Tibial nerve (tissue), 4 donors: ENCODE measurements around the gene HSPB6. TPM values are rescaled to one million over a fixed set of nuclear protein-coding genes. Genes with fewer than 3 reads are reported as not detected.

Experiments
- DNase-seq, 2 donors: peaks; one replicate each; pipeline ENCODE4 v3.0.0-alpha.2; 2019; ENCODE audit warnings: low spot score in 2 of 2
- H3K27ac ChIP-seq, 4 donors: fragments of 200-600 bp; sonication (generic) in 3 of 4; one replicate each; pipeline ENCODE4 v1.5.1; 2017 to 2019; ENCODE audit warnings: mild to moderate bottlenecking in 1 of 4
- H3K27me3 ChIP-seq, 2 donors: fragments of 200-600 bp; sonication (generic) in 1 of 2; one replicate each; pipeline versions ENCODE4 v1.5.1 to v1.6.0; 2017 to 2019
- H3K36me3 ChIP-seq, 3 donors: fragments of 200-600 bp; sonication (generic); one replicate each; pipeline ENCODE4 v1.5.1; 2018 to 2019
- H3K4me1 ChIP-seq, 4 donors: fragments of 200-600 bp; sonication (generic) in 3 of 4; one replicate each; pipeline ENCODE4 v1.5.1; 2017 to 2019
- H3K4me3 ChIP-seq, 4 donors: fragments of 200-600 bp; sonication (generic) in 3 of 4; one replicate each; pipeline ENCODE4 v1.5.1; 2017 to 2019; ENCODE audit warnings: mild to moderate bottlenecking in 1 of 4, moderate library complexity in 1 of 4
- H3K9me3 ChIP-seq, 4 donors: fragments of 200-600 bp; sonication (generic) in 3 of 4; one replicate each; pipeline ENCODE4 v1.5.1; 2017 to 2019
- CTCF ChIP-seq, 5 experiments: fragments of 200-600 bp in 3 of 5; fragments of 450-650 bp in 2 of 5; sonication (generic) in 3 of 5; IDR thresholded peaks; one replicate each; pipeline ENCODE4 v1.5.1; 2016 to 2019; ENCODE audit warnings: antibody characterized with exemption in 5 of 5, mild to moderate bottlenecking in 3 of 5, moderate library complexity in 2 of 5
- EP300 ChIP-seq, 2 donors: sonication (generic); formaldehyde crosslinking; IDR thresholded peaks; one replicate each; pipeline ENCODE4 v1.6.1; 2017; ENCODE audit warnings: antibody characterized with exemption in 2 of 2, mild to moderate bottlenecking in 1 of 2
- POLR2A ChIP-seq, 2 donors: fragments of 450-650 bp; IDR thresholded peaks; one replicate each; pipeline ENCODE4 v1.6.1; 2017; ENCODE audit warnings: antibody characterized with exemption in 2 of 2, mild to moderate bottlenecking in 2 of 2, moderate library complexity in 2 of 2
- WGBS, 2 donors: methylation state at CpG; one replicate each; pipeline ENCODE4 v1.1.5; 2018; 5-methylcytosine and 5-hydroxymethylcytosine counted together
- total RNA-seq, 4 donors: library from RNA; depleted of rRNA; stranded (reverse); fragments of >200 nt; gene quantifications; one replicate each; pipeline ENCODE4 v1.1.0, GENCODE V29; 2016

Gene HSPB6
- total RNA-seq, 4 donors from 2014 or later: 85.2 to 190 (median 124) TPM

GRCh38 chr19:35712567-35713505, 44.0 kb downstream of the HSPB6 start:
- Histone ChIP-seq H3K27ac (no peak overlapping the region), H3K27me3 (no peaks in the 10 kb centered on the region), H3K4me3 (peak overlapping the region in 1 of 4 donors; percentile 21), H3K36me3 (no peaks in the 10 kb centered on the region), H3K4me1 (peaks cover 0 to 15% (median 12%) of the 10 kb centered on the region in 4 donors), H3K9me3 (no peaks in the 10 kb centered on the region)
- DNase-seq: no peak
- TF ChIP-seq EP300 (IDR thresholded peaks at IDR 0.05) (no peak), POLR2A (IDR thresholded peaks at IDR 0.05) (no peak)
- WGBS, 2 donors: 68 to 70% methylated on average over 11 of the region's 11 CpGs

- Histone ChIP-seq H3K36me3 (no peaks in the 10 kb centered on the region), H3K27me3 (no peaks in the 10 kb centered on the region), H3K9me3 (no peaks in the 10 kb centered on the region), H3K4me3 (no peak overlapping the region), H3K27ac (no peak overlapping the region), H3K4me1 (peaks cover 0 to 13% (median 9%) of the 10 kb centered on the region in 4 donors)
- 58 to 60% methylated on average over 13 of the region's 13 CpGs for WGBS, 2 donors
- TF ChIP-seq EP300 (IDR thresholded peaks at IDR 0.05) (no peak), POLR2A (IDR thresholded peaks at IDR 0.05) (no peak), CTCF (IDR thresholded peaks at IDR 0.05) (no peak)
- no peak for DNase-seq
These were observed 45.8 kb downstream of the HSPB6 start for GRCh38 chr19:35710784-35711723.

- Histone ChIP-seq H3K36me3 (no peaks in the 10 kb centered on the region), H3K4me1 (no peaks in the 10 kb centered on the region), H3K4me3 (no peak overlapping the region), H3K9me3 (no peaks in the 10 kb centered on the region), H3K27me3 (no peaks in the 10 kb centered on the region), H3K27ac (no peak overlapping the region)
- TF ChIP-seq EP300 (IDR thresholded peaks at IDR 0.05) (no peak), CTCF (IDR thresholded peaks at IDR 0.05) (no peak), POLR2A (IDR thresholded peaks at IDR 0.05) (no peak)
- 100% methylated on average over 1 of the region's 1 CpG for WGBS, 2 donors
- no peak for DNase-seq
These were observed 48.4 kb downstream of the HSPB6 start for GRCh38 chr19:35708391-35708790.

Other genes starting within 250 kb of the HSPB6 start
- gene DMKN, start 243.4 kb downstream of the HSPB6 start, total RNA-seq: 10 to 100 TPM in 3 of 4 donors, 1 to 10 TPM in 1; 8.2 to 33.5 (median 26.5) TPM
- gene SBSN, start 228.7 kb downstream of the HSPB6 start, total RNA-seq: not detected
- not detected for gene GAPDHS, start 223.6 kb downstream of the HSPB6 start, total RNA-seq
- gene TMEM147, start 211.4 kb downstream of the HSPB6 start, total RNA-seq: 100 to 1,000 TPM in 1 of 4 donors, 10 to 100 TPM in 3; 63.8 to 103 (median 68.2) TPM
- gene ATP4A, start 193.4 kb downstream of the HSPB6 start, total RNA-seq: under 1 TPM in 1 of 4 donors, not detected in 3; 0.63 TPM
- gene PMIS2, start 170.9 kb downstream of the HSPB6 start, total RNA-seq: not detected
- gene HAUS5, start 144.3 kb downstream of the HSPB6 start, total RNA-seq: 10 to 100 TPM in 3 of 4 donors, 1 to 10 TPM in 1; 9.8 to 17.1 (median 11.0) TPM
- 10 to 100 TPM; 77.4 to 88.3 (median 80.0) TPM for gene RBM42, start 128.0 kb downstream of the HSPB6 start, total RNA-seq
- gene ETV2, start 115.3 kb downstream of the HSPB6 start, total RNA-seq: 1 to 10 TPM in 1 of 4 donors, under 1 TPM in 1, not detected in 2; 0.84 to 2.2 TPM
- gene COX6B1, start 108.7 kb downstream of the HSPB6 start, total RNA-seq: 100 to 1,000 TPM; 293 to 338 (median 316) TPM
- not detected for gene UPK1A, start 90.5 kb downstream of the HSPB6 start, total RNA-seq
- gene ZBTB32, start 52.5 kb downstream of the HSPB6 start, total RNA-seq: not detected
- 10 to 100 TPM; 12.9 to 38.7 (median 25.5) TPM for gene KMT2B, start 39.0 kb downstream of the HSPB6 start, total RNA-seq
- gene IGFLR1, start 14.6 kb downstream of the HSPB6 start, total RNA-seq: 10 to 100 TPM in 2 of 4 donors, 1 to 10 TPM in 2; 4.8 to 25.5 (median 10.7) TPM
- gene U2AF1L4, start 11.6 kb downstream of the HSPB6 start, total RNA-seq: 10 to 100 TPM; 17.8 to 51.1 (median 43.2) TPM
- 10 to 100 TPM; 33.1 to 46.7 (median 40.3) TPM for gene PSENEN, start 11.4 kb downstream of the HSPB6 start, total RNA-seq
- gene LIN37, start 8.5 kb downstream of the HSPB6 start, total RNA-seq: 10 to 100 TPM; 18.1 to 32.7 (median 20.6) TPM
- gene PROSER3, start 1.1 kb upstream of the HSPB6 start, total RNA-seq: 10 to 100 TPM; 14.2 to 32.7 (median 19.9) TPM
- 10 to 100 TPM in 3 of 4 donors, 1 to 10 TPM in 1; 6.6 to 46.8 (median 26.1) TPM for gene ARHGAP33, start 18.5 kb upstream of the HSPB6 start, total RNA-seq
- gene PRODH2, start 55.8 kb upstream of the HSPB6 start, total RNA-seq: not detected
- gene NPHS1, start 95.5 kb upstream of the HSPB6 start, total RNA-seq: not detected
- under 1 TPM in 1 of 4 donors, not detected in 3; 0.44 TPM for gene KIRREL2, start 99.9 kb upstream of the HSPB6 start, total RNA-seq
- gene APLP1, start 111.5 kb upstream of the HSPB6 start, total RNA-seq: 10 to 100 TPM in 2 of 4 donors, 1 to 10 TPM in 2; 8.7 to 19.7 (median 10.7) TPM
- 10 to 100 TPM; 15.1 to 23.8 (median 21.8) TPM for gene NFKBID, start 143.5 kb upstream of the HSPB6 start, total RNA-seq
- 10 to 100 TPM; 10.5 to 37.6 (median 15.5) TPM for gene HCST, start 145.5 kb upstream of the HSPB6 start, total RNA-seq
- 100 to 1,000 TPM in 3 of 4 donors, 10 to 100 TPM in 1; 41.4 to 122 (median 117) TPM for gene TYROBP, start 151.3 kb upstream of the HSPB6 start, total RNA-seq
- 10 to 100 TPM in 2 of 4 donors, 1 to 10 TPM in 2; 5.0 to 20.4 (median 8.6) TPM for gene LRFN3, start 179.3 kb upstream of the HSPB6 start, total RNA-seq
- gene SDHAF1, start 238.2 kb upstream of the HSPB6 start, total RNA-seq: 10 to 100 TPM; 67.8 to 88.9 (median 77.1) TPM